ENCODE data around the gene TENM4.

Gene TENM4

GRCh38 chr11:79078456-79078855 lies 362.4 kb downstream of the TENM4 start:
- no peaks in the 10 kb centered on the region for H3K9me3 Mint-ChIP-seq (ENCODE audit: low read depth)
- H3K4me3 Mint-ChIP-seq = no peak overlapping the region
- H3K27me3 Mint-ChIP-seq = peaks cover 2% of the 10 kb centered on the region
- no peak overlapping the region for H3K27ac Mint-ChIP-seq
- no peaks in the 10 kb centered on the region for H3K4me1 Mint-ChIP-seq (ENCODE audit: low read depth)
- no peaks in the 10 kb centered on the region for H3K36me3 Mint-ChIP-seq

- Mint-ChIP-seq H3K4me3 (no peak overlapping the region), H3K36me3 (no peaks in the 10 kb centered on the region), H3K27me3 (peaks cover 2% of the 10 kb centered on the region), H3K27ac (no peak overlapping the region), H3K4me1 (ENCODE audit: low read depth) (no peaks in the 10 kb centered on the region), H3K9me3 (ENCODE audit: low read depth) (no peaks in the 10 kb centered on the region)
Observed at GRCh38 chr11:79077702-79078330, 363.0 kb downstream of the TENM4 start.

GRCh38 chr11:79076526-79077115 lies 364.2 kb downstream of the TENM4 start:
- Mint-ChIP-seq H3K9me3 (ENCODE audit: low read depth) (no peaks in the 10 kb centered on the region), H3K4me3 (no peak overlapping the region), H3K27me3 (peaks cover 2% of the 10 kb centered on the region), H3K27ac (no peak overlapping the region), H3K4me1 (ENCODE audit: low read depth) (no peaks in the 10 kb centered on the region), H3K36me3 (no peaks in the 10 kb centered on the region)

- no peak overlapping the region for H3K27ac Mint-ChIP-seq
- no peaks in the 10 kb centered on the region for H3K36me3 Mint-ChIP-seq
- no peaks in the 10 kb centered on the region for H3K9me3 Mint-ChIP-seq (ENCODE audit: low read depth)
- H3K4me1 Mint-ChIP-seq (ENCODE audit: low read depth) = no peaks in the 10 kb centered on the region
- peaks cover 2% of the 10 kb centered on the region for H3K27me3 Mint-ChIP-seq
- H3K4me3 Mint-ChIP-seq = no peak overlapping the region
Observed at GRCh38 chr11:79074547-79074946, 366.3 kb downstream of the TENM4 start.

GRCh38 chr11:79071190-79071589 lies 369.6 kb downstream of the TENM4 start:
- Mint-ChIP-seq H3K4me3 (no peak overlapping the region), H3K4me1 (ENCODE audit: low read depth) (no peaks in the 10 kb centered on the region), H3K9me3 (ENCODE audit: low read depth) (no peaks in the 10 kb centered on the region), H3K27me3 (peaks cover 2% of the 10 kb centered on the region), H3K27ac (no peak overlapping the region), H3K36me3 (no peaks in the 10 kb centered on the region)

GRCh38 chr11:79070518-79070917 lies 370.3 kb downstream of the TENM4 start:
- peaks cover 2% of the 10 kb centered on the region for H3K27me3 Mint-ChIP-seq
- H3K9me3 Mint-ChIP-seq (ENCODE audit: low read depth) = no peaks in the 10 kb centered on the region
- no peak overlapping the region for H3K27ac Mint-ChIP-seq
- no peaks in the 10 kb centered on the region for H3K36me3 Mint-ChIP-seq
- H3K4me3 Mint-ChIP-seq = no peak overlapping the region
- H3K4me1 Mint-ChIP-seq (ENCODE audit: low read depth) = no peaks in the 10 kb centered on the region

GRCh38 chr11:79069504-79069903 lies 371.3 kb downstream of the TENM4 start:
- Mint-ChIP-seq H3K27ac (no peak overlapping the region), H3K36me3 (no peaks in the 10 kb centered on the region), H3K27me3 (peaks cover 2% of the 10 kb centered on the region), H3K4me3 (no peak overlapping the region), H3K4me1 (ENCODE audit: low read depth) (no peaks in the 10 kb centered on the region), H3K9me3 (ENCODE audit: low read depth) (no peaks in the 10 kb centered on the region)

GRCh38 chr11:79068356-79068755 lies 372.5 kb downstream of the TENM4 start:
- Mint-ChIP-seq H3K27ac (no peak overlapping the region), H3K36me3 (no peaks in the 10 kb centered on the region), H3K9me3 (ENCODE audit: low read depth) (no peaks in the 10 kb centered on the region), H3K27me3 (peaks cover 2% of the 10 kb centered on the region), H3K4me3 (no peak overlapping the region), H3K4me1 (ENCODE audit: low read depth) (no peaks in the 10 kb centered on the region)

- Mint-ChIP-seq H3K9me3 (ENCODE audit: low read depth) (no peaks in the 10 kb centered on the region), H3K4me3 (no peak overlapping the region), H3K36me3 (no peaks in the 10 kb centered on the region), H3K27me3 (peaks cover 2% of the 10 kb centered on the region), H3K27ac (no peak overlapping the region), H3K4me1 (ENCODE audit: low read depth) (no peaks in the 10 kb centered on the region)
Observed at GRCh38 chr11:79067352-79067679, 373.5 kb downstream of the TENM4 start.

- no peaks in the 10 kb centered on the region for H3K4me1 Mint-ChIP-seq (ENCODE audit: low read depth)
- no peaks in the 10 kb centered on the region for H3K36me3 Mint-ChIP-seq
- no peak overlapping the region for H3K27ac Mint-ChIP-seq
- H3K9me3 Mint-ChIP-seq (ENCODE audit: low read depth) = no peaks in the 10 kb centered on the region
- no peak overlapping the region for H3K4me3 Mint-ChIP-seq
- peaks cover 2% of the 10 kb centered on the region for H3K27me3 Mint-ChIP-seq
Observed at GRCh38 chr11:79066456-79067351, 374.1 kb downstream of the TENM4 start.

GRCh38 chr11:79062814-79063762 lies 377.7 kb downstream of the TENM4 start:
- peaks cover 5% of the 10 kb centered on the region for H3K27me3 Mint-ChIP-seq
- no peaks in the 10 kb centered on the region for H3K4me1 Mint-ChIP-seq (ENCODE audit: low read depth)
- H3K27ac Mint-ChIP-seq = no peak overlapping the region
- no peaks in the 10 kb centered on the region for H3K9me3 Mint-ChIP-seq (ENCODE audit: low read depth)
- no peaks in the 10 kb centered on the region for H3K36me3 Mint-ChIP-seq
- H3K4me3 Mint-ChIP-seq = no peak overlapping the region

GRCh38 chr11:79060081-79060953 lies 380.5 kb downstream of the TENM4 start:
- Mint-ChIP-seq H3K9me3 (ENCODE audit: low read depth) (no peaks in the 10 kb centered on the region), H3K4me3 (no peak overlapping the region), H3K27me3 (peaks cover 13% of the 10 kb centered on the region), H3K36me3 (no peaks in the 10 kb centered on the region), H3K4me1 (ENCODE audit: low read depth) (no peaks in the 10 kb centered on the region), H3K27ac (no peak overlapping the region)

- H3K4me1 Mint-ChIP-seq (ENCODE audit: low read depth) = no peaks in the 10 kb centered on the region
- peaks cover 13% of the 10 kb centered on the region for H3K27me3 Mint-ChIP-seq
- no peak overlapping the region for H3K27ac Mint-ChIP-seq
- H3K36me3 Mint-ChIP-seq = no peaks in the 10 kb centered on the region
- H3K9me3 Mint-ChIP-seq (ENCODE audit: low read depth) = no peaks in the 10 kb centered on the region
- no peak overlapping the region for H3K4me3 Mint-ChIP-seq
Observed at GRCh38 chr11:79059141-79059540, 381.7 kb downstream of the TENM4 start.
